22Rv1 (cell line): ENCODE measurements around the gene SLC25A25.

ENCODE experiments used
- H3K27ac ChIP-seq: fragments of 450-650 bp; 2 replicates; pipeline ENCODE4 v1.5.1; 2017
- ZFX ChIP-seq: fragments of 450-650 bp; IDR thresholded peaks from 2 replicates; pipeline ENCODE4 v1.6.1; 2017; ENCODE audit warnings: antibody characterized with exemption, borderline replicate concordance
- TF ChIP-seq, protein P1 (sequence below): fragments of 450-650 bp; IDR thresholded peaks from 2 replicates; pipeline ENCODE4 v1.5.1; 2017; ENCODE audit warnings: mild to moderate bottlenecking

The SLC25A25 gene

DNA sequence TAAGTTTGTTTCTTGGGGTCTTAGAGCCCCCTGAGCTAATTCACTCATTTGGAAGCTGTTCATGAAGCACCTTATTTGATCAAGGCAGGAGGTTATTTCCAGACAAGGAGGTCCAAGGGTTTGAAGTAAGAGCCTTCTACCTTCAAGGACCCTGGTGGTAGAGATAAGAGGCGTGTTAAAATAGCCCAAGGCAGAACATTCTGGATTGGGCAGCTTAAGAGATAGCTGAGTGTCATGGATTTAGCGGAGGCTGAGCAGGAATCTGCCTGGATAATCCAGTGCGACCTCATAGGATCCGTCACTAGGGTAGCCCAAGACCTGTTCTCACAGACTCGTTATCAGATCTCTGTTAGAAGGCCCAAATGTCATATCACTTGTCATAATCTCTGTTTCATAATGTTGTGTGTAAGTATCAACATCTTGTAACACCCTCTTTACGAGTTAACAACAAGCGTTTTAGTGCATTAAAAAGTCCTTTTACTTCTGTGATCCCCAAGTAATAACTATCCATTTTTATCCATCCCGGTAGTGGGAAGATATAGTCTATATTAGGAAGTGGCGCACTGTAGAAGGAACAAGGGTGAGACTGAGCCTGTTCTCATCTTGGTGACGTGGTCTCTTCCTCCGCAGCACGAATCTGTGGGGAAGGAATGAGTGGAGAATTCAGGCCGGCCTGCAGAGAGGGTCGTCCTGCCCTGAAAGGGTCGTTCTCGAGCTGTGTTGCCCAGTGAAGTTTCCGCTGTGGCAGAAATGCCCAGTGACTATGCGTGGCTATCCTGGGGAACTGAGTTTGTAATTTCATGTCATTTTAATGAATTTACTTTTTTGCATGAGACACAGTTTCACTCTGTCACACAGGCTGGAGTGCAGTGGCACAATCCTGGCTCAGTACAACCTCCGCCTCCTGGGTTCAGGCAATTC is 28.8 kb downstream of the SLC25A25 start:
- TF ChIP-seq ZFX, result no peak
- TF ChIP-seq, protein P1, sequence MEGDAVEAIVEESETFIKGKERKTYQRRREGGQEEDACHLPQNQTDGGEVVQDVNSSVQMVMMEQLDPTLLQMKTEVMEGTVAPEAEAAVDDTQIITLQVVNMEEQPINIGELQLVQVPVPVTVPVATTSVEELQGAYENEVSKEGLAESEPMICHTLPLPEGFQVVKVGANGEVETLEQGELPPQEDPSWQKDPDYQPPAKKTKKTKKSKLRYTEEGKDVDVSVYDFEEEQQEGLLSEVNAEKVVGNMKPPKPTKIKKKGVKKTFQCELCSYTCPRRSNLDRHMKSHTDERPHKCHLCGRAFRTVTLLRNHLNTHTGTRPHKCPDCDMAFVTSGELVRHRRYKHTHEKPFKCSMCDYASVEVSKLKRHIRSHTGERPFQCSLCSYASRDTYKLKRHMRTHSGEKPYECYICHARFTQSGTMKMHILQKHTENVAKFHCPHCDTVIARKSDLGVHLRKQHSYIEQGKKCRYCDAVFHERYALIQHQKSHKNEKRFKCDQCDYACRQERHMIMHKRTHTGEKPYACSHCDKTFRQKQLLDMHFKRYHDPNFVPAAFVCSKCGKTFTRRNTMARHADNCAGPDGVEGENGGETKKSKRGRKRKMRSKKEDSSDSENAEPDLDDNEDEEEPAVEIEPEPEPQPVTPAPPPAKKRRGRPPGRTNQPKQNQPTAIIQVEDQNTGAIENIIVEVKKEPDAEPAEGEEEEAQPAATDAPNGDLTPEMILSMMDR, result no peak
- H3K27ac ChIP-seq, result peak overlapping the region; percentile 82

DNA sequence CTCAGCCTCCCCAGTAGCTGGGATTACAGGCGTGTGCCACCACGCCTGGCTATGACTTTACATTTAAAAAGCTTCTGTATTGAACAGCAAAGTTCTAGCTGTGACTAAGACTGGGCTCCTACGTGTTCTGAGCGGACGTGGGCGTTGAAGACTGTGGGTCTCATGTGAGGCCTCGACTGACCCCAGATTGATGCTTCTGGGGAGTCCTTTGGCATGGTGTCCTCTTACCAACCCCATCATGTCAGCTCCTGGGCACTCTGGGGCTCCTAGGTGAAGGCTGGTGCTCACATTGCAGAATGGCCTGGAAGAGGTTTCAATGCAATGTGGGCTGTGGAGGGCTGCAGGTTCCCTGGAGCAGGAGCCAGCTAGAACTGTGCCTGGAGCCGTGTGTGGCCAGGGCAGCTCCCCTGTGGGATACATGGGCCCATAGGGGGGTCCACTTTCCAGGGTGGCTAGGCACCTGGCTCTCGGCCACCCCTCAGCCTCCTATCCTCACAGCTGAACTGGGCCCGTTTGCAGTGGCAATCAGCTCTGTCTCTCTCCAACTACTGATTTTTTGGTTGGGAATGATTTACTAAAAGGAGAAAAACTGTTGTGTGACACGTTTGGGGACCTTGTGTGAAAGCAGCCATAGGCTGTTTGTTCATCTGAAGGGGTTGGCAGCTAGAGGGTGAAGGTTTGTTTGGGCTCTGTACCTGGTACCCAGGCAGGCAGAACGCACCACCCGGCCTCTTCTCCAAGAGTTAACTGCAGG is 29.7 kb downstream of the SLC25A25 start:
- TF ChIP-seq ZFX, result no peak
- TF ChIP-seq, protein P1, result no peak
- peak overlapping the region; percentile 82 for H3K27ac ChIP-seq

DNA sequence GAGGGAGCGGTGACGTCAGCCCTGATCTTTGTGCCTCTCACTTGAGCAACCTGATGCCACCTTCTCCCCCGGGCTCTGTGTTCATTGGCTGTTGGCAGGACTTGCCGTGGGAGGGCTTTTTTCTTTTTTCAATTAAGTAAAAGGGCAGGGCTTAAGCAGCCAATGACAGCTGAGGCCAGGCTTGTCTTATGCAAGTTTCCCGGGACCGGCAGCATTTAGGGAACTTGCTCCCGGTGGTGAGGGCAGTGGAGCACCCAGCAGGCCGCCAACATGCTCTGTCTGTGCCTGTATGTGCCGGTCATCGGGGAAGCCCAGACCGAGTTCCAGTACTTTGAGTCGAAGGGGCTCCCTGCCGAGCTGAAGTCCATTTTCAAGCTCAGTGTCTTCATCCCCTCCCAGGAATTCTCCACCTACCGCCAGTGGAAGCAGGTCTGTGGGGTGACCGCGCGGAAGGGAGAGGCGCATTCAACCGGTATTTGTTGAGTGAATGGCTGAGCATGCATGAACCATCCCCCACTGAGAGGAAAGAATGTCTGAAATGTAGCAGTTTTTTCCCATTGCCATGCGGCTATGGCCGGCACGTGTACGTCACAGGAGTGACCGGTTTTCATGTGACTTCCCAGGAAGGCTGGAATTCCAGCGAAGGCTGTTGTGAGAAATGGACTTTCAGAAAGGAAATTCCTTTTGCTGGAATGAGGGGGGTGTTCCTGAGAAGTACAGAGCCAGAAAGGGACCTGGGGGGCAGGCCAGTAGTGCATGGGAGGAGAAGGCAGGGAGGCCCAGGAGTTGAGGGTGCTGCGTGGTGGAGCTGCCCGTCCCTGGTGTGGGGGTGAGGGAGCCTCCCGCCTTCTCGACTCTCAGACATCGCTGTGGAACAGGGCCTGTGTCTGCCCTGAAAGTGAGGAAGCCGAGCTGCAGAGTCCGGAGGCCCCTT is 30.5 kb downstream of the SLC25A25 start:
- H3K27ac ChIP-seq, result peak overlapping the region; percentile 82
- TF ChIP-seq, protein P1, result no peak
- TF ChIP-seq ZFX, result no peak

DNA sequence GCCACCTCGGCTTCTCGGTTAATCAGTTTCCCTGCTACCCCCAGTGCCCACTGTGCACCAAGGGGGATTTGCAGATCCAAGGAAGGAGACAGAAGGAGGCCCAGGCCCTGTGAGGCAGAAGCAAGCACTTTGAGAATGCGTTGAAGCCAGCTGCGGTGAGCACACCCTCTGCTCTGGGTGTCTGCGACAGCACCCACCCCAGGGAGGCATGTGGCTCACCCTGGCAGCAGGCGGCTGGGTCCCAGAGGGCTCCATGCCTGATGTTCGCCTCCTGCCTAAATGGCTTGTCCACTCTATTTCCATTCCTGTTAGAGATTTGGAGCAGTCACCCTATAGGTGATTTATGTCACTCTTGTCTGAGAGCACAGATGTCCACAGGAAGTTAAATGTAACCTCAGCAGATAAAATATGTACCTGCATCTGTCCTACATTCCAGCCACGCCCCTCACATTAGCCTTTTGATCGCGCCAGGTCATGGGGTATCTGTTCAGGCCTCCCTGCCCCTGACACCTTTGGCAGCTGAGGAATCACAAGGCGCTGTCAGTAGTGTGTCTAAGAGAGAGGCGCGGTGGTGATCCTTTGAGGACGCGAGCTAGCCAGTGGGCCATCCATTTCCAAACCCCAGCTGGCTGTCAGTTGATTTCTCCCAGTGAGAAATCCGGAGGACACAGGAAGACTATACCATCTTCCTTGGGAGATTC is 31.3 kb downstream of the SLC25A25 start:
- TF ChIP-seq, protein P1, result no peak
- no peak for TF ChIP-seq ZFX
- H3K27ac ChIP-seq, result peak overlapping the region; percentile 82

DNA sequence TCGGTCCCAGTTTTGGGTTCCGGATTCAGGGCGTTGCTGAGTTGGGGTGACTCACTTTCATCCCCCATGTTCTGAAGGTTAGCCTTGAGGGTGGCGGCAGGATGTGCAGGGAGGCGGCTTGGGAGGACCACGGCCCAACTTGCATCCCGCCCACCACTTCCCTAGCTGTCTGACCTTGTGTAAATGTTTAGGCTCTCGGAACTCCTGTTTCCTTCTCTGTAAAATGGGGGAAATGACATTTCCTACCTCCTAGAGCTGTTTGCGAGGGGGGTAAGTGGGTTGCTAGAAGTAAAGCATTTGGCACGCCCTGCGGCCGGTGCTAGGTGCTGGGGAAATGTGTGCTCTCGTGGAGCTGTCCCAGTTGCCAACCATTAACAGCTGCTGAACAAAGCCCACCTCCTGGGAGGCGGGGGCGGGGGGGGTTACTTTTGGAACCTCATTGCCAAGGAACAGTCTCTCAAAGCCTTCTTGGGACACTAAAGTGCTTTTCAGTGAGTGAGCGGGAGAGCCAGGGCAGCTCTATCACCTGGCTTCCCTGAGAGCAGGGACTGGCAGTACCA is 32.0 kb downstream of the SLC25A25 start:
- no peak for TF ChIP-seq ZFX
- TF ChIP-seq, protein P1, result no peak
- H3K27ac ChIP-seq, result 0 out of 2 replicates have a peak overlapping the region, but pooled peaks have one; percentile 8

DNA sequence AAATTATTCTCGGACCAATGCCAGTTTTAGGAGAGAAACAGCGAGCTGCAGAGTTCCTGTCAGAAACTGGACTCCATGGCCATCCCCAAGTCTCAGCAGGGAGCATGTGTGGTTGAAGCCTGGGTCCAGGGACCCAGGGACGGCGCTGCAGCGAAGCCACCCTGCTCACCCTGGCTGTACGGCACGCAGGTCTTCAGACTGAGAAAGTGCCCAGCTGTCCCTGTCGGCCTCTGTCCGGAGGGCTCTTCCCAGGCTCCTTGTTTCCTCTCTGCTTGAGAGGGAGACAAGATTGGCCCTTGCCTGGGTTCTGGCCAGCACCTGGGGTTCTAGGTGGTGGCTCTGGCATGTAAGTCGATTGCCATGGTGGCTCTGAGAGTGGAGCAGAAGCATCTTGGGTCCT is 32.5 kb downstream of the SLC25A25 start:
- TF ChIP-seq, protein P1, result no peak
- no peak for TF ChIP-seq ZFX
- H3K27ac ChIP-seq, result 0 out of 2 replicates have a peak overlapping the region, but pooled peaks have one; percentile 8
